Nephron progenitor cell (in vitro differentiated cells): ENCODE data around the gene PLSCR3.

Source experiments
- DNase-seq: peaks from one replicate; pipeline ENCODE4 v3.0.0; 2021
- H3K27ac Mint-ChIP-seq: 2 replicates; pipeline ENCODE4 v1.8.0; 2021; ENCODE audit warnings: mild to moderate bottlenecking, moderate library complexity, mixed read lengths
- H3K27me3 Mint-ChIP-seq: 2 replicates; pipeline ENCODE4 v1.8.0; 2021; ENCODE audit warnings: mild to moderate bottlenecking, low read depth, mixed read lengths; ENCODE audit not compliant: poor library complexity
- H3K36me3 Mint-ChIP-seq: 2 replicates; pipeline ENCODE4 v1.8.0; 2021; ENCODE audit warnings: low read depth, mixed read lengths
- H3K4me1 Mint-ChIP-seq: 2 replicates; pipeline ENCODE4 v1.8.0; 2021; ENCODE audit warnings: mixed read lengths
- H3K4me3 Mint-ChIP-seq: 2 replicates; pipeline ENCODE4 v1.8.0; 2021; ENCODE audit warnings: mild to moderate bottlenecking, moderate library complexity, mixed read lengths
- H3K9me3 Mint-ChIP-seq: 2 replicates; pipeline ENCODE4 v1.8.0; 2021; ENCODE audit warnings: mild to moderate bottlenecking, moderate library complexity, mixed read lengths
- TF ChIP-seq, protein P1 (sequence below): fragments of 200-600 bp; sonication (generic); IDR thresholded peaks from 2 replicates; pipeline ENCODE4 v1.5.0; 2021; ENCODE audit warnings: antibody characterized with exemption

The PLSCR3 gene

DNA sequence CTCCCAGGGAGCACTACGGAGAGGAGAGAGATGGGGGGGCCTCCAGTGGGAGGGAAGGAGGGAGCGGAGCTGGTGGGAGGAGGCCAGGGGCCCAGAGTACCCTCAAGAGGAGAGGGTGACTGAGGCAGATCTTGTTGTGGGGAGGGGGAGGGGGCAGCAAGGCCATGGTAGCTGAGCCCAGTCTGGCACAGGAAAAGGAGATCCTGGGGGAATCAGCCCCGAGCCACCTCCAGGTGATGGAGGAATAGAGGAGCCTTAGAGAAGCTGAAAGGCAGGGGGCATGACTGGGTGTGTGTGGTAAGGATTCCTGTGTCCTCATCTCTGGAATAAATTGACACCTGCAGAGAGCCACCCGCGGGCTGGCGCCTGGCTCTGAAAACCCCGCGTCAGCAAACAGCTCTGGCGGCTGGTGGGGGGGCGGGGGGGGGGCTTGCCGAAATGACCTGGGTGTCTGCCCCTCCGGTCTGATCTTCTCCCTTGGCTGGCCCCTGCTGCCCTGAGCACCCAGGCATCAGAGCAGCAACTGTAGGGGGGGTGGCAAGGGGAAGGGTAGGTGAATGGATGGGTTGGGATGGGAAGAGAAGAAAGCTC is 12.0 kb upstream of the PLSCR3 start:
- H3K36me3 Mint-ChIP-seq, result peaks cover 24% of the 10 kb centered on the region

DNA sequence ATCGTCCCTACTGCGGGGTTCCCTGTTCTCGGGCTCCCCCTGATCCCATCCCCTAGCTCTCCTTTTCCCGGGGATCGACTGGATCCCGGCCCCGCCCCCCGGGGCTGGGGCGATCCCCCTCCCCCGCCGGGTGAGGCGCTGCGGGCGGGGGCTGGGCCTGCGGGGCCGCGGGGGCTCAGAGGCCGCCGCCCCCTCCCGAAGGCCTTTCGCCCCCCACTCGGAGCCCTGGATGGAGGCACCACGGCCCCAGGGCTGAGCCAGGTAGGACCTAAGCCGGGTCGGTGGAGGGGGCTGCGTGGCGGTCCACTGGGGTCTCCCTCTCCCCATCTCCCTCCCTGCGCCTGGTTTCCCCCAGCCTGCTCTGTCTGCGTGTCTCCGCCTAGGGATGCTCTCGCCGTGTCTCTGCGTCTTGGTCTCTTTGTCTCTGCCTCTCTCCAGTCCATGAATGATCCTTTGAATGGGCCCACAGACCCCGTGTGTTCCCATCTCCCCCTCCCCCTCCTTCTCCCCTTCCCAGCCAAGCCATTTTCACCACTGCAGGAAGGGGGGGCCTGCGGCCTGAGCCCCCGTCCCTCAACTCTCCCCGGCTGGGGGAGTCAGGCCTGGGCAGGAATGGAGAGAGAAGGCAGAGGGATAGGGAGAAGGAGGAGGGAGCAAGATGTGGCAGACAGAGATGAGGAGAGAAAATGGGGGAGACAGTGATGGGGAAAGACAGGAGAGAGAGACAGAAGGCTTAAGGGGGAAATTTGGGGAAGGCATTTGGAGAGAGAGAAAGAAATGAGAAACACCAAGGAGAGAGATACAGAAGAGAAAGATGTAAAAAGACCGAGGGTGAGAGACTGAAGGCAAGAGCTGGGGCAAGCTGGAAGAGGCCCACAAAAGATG is 11.3 kb upstream of the PLSCR3 start:
- H3K36me3 Mint-ChIP-seq, result peaks cover 28% of the 10 kb centered on the region
- TF ChIP-seq, protein P1, sequence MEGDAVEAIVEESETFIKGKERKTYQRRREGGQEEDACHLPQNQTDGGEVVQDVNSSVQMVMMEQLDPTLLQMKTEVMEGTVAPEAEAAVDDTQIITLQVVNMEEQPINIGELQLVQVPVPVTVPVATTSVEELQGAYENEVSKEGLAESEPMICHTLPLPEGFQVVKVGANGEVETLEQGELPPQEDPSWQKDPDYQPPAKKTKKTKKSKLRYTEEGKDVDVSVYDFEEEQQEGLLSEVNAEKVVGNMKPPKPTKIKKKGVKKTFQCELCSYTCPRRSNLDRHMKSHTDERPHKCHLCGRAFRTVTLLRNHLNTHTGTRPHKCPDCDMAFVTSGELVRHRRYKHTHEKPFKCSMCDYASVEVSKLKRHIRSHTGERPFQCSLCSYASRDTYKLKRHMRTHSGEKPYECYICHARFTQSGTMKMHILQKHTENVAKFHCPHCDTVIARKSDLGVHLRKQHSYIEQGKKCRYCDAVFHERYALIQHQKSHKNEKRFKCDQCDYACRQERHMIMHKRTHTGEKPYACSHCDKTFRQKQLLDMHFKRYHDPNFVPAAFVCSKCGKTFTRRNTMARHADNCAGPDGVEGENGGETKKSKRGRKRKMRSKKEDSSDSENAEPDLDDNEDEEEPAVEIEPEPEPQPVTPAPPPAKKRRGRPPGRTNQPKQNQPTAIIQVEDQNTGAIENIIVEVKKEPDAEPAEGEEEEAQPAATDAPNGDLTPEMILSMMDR, result no peak
- H3K4me1 Mint-ChIP-seq, result peaks cover 45% of the 10 kb centered on the region
- no peaks in the 10 kb centered on the region for H3K9me3 Mint-ChIP-seq
- peak; percentile 41 for DNase-seq
- H3K27ac Mint-ChIP-seq, result peak overlapping the region; percentile 37
- H3K27me3 Mint-ChIP-seq, result no peaks in the 10 kb centered on the region
- peak overlapping the region; percentile 94 for H3K4me3 Mint-ChIP-seq

More for the DNA sequence above, 12.0 kb upstream of the PLSCR3 start:
- peaks cover 2% of the 10 kb centered on the region for H3K27me3 Mint-ChIP-seq
- peaks cover 42% of the 10 kb centered on the region for H3K4me1 Mint-ChIP-seq
- peak overlapping the region; percentile 94 for H3K4me3 Mint-ChIP-seq
- H3K27ac Mint-ChIP-seq, result peak overlapping the region; percentile 37
- TF ChIP-seq, protein P1, result no peak
- H3K9me3 Mint-ChIP-seq, result no peaks in the 10 kb centered on the region
- no peak for DNase-seq

DNA sequence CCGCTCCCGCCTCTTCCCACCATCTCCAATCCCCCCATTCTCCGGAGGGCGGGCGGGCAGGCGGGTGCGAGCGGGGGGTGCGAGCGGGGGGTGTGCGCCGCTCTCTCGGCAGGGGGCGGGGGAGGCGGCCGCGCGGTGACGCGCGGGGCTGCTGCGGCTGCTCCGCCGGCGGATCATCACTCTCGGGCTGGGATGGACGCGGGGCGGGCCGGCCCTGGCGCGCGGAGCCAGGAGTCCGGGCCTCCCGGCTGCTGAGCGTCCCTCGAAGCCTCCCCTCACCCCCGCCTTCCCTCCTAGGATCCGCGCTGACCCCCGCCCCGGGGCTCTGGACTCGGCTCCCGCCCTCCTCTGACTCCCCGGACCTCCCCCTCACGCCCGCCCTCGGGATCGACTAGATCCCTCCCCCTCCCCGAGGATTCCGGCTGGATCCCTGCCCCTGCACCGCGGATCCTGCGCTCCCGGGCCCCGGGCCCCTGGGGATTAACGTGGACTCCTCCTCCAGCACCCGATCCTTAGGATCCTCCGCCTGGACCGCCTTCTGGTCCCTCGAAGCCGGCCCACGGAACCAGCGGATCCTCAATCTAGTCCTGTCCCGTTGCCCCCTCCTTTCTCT is 10.5 kb upstream of the PLSCR3 start:
- H3K36me3 Mint-ChIP-seq, result peaks cover 22% of the 10 kb centered on the region
- no peaks in the 10 kb centered on the region for H3K27me3 Mint-ChIP-seq
- no peaks in the 10 kb centered on the region for H3K9me3 Mint-ChIP-seq
- TF ChIP-seq, protein P1, result no peak
- peak; percentile 75 for DNase-seq
- no peak overlapping the region for H3K27ac Mint-ChIP-seq
- peaks cover 46% of the 10 kb centered on the region for H3K4me1 Mint-ChIP-seq
- H3K4me3 Mint-ChIP-seq, result peak overlapping the region; percentile 89

GRCh38 chr17:7403977-7404736 is 9.8 kb upstream of the PLSCR3 start, which contains the start of gene TMEM256:
TSS of gene TMEM256 (minus strand) at chr17:7404097. CDS start at chr17:7404084, 13 bp downstream.
- H3K27me3 Mint-ChIP-seq, result no peaks in the 10 kb centered on the region
- peaks cover 18% of the 10 kb centered on the region for H3K36me3 Mint-ChIP-seq
- peak; percentile 97 for DNase-seq
- H3K4me1 Mint-ChIP-seq, result peaks cover 49% of the 10 kb centered on the region
- H3K27ac Mint-ChIP-seq, result peak within 1 kb of the TSS; percentile 83
- peak within 1 kb of the TSS; percentile 89 for H3K4me3 Mint-ChIP-seq
- TF ChIP-seq, protein P1, result no peak
- H3K9me3 Mint-ChIP-seq, result no peaks in the 10 kb centered on the region

GRCh38 chr17:7403727-7403976 is 9.3 kb upstream of the PLSCR3 start:
- Mint-ChIP-seq H3K27me3 (no peaks in the 10 kb centered on the region), H3K27ac (peak overlapping the region; percentile 83), H3K4me1 (peaks cover 47% of the 10 kb centered on the region), H3K9me3 (no peaks in the 10 kb centered on the region), H3K4me3 (peak overlapping the region; percentile 83), H3K36me3 (peaks cover 15% of the 10 kb centered on the region)
- DNase-seq, result no peak
- TF ChIP-seq, protein P1, result no peak
